Measurements from ENCODE around the gene DYNC2H1. TPM values are rescaled to one million over a fixed set of nuclear protein-coding genes. Genes with fewer than 3 reads are reported as not detected.
"Not testable (repeated sequence)": the region's sequence is repeated elsewhere in the genome, so short reads cannot be mapped to it uniquely, and the experiment has no call there.

The DYNC2H1 gene
- total RNA-seq, 3 donors from 2014 or later, result 36.7 to 46.2 (median 40.3) TPM

GRCh38 chr11:103114836-103115235 is 5.6 kb downstream of the DYNC2H1 start:
- Histone ChIP-seq H3K36me3 (peaks cover 2% of the 10 kb centered on the region), H3K4me1 (peaks cover 0 to 5% of the 10 kb centered on the region in 2 donors), H3K27me3 (no peaks in the 10 kb centered on the region), H3K9me3 (no peaks in the 10 kb centered on the region), H3K4me3 (no peak overlapping the region), H3K27ac (no peak overlapping the region)
- TF ChIP-seq POLR2A (IDR thresholded peaks at IDR 0.05), result no peak
- TF ChIP-seq POLR2AphosphoS5 (IDR thresholded peaks at IDR 0.05), result no peak
- TF ChIP-seq CTCF (IDR thresholded peaks at IDR 0.05), result no peak
- intact Hi-C loops (cut with DNase I; ENCODE audit: low total_unique reads), result no loop called here
- no peak for DNase-seq (ENCODE audit: low spot score in 2 of 2)

GRCh38 chr11:103125462-103125861 is 16.2 kb downstream of the DYNC2H1 start:
- Histone ChIP-seq H3K4me1 (no peaks in the 10 kb centered on the region), H3K4me3 (no peak overlapping the region), H3K36me3 (peaks cover 15% of the 10 kb centered on the region), H3K27ac (no peak overlapping the region), H3K9me3 (no peaks in the 10 kb centered on the region), H3K27me3 (no peaks in the 10 kb centered on the region)
- intact Hi-C loops (cut with DNase I; ENCODE audit: low total_unique reads), result no loop called here
- DNase-seq (ENCODE audit: low spot score in 2 of 2), result no peak
- TF ChIP-seq POLR2AphosphoS5 (IDR thresholded peaks at IDR 0.05), result no peak
- no peak for TF ChIP-seq CTCF (IDR thresholded peaks at IDR 0.05)
- no peak for TF ChIP-seq POLR2A (IDR thresholded peaks at IDR 0.05)

GRCh38 chr11:103141986-103142385 is 32.8 kb downstream of the DYNC2H1 start:
- H3K9me3 ChIP-seq; H3K27ac ChIP-seq; DNase-seq (ENCODE audit: low spot score in 2 of 2); H3K36me3 ChIP-seq; H3K4me1 ChIP-seq; H3K27me3 ChIP-seq; intact Hi-C loops (cut with DNase I; ENCODE audit: low total_unique reads); H3K4me3 ChIP-seq: not testable (repeated sequence)

- Histone ChIP-seq H3K36me3 (peaks cover 5% of the 10 kb centered on the region), H3K9me3 (no peaks in the 10 kb centered on the region), H3K4me3 (no peak overlapping the region), H3K4me1 (no peaks in the 10 kb centered on the region), H3K27me3 (no peaks in the 10 kb centered on the region), H3K27ac (no peak overlapping the region)
- TF ChIP-seq POLR2A (IDR thresholded peaks at IDR 0.05), result no peak
- TF ChIP-seq CTCF (IDR thresholded peaks at IDR 0.05), result no peak
- TF ChIP-seq POLR2AphosphoS5 (IDR thresholded peaks at IDR 0.05), result no peak
- intact Hi-C loops (cut with DNase I; ENCODE audit: low total_unique reads), result no loop called here
- no peak for DNase-seq (ENCODE audit: low spot score in 2 of 2)
Observed at GRCh38 chr11:103147627-103148026, 38.4 kb downstream of the DYNC2H1 start.

GRCh38 chr11:103157542-103157941 is 48.3 kb downstream of the DYNC2H1 start:
- Histone ChIP-seq H3K4me1 (no peaks in the 10 kb centered on the region), H3K27me3 (no peaks in the 10 kb centered on the region), H3K9me3 (no peaks in the 10 kb centered on the region), H3K36me3 (no peaks in the 10 kb centered on the region), H3K4me3 (no peak overlapping the region), H3K27ac (no peak overlapping the region)
- DNase-seq (ENCODE audit: low spot score in 2 of 2), result no peak
- intact Hi-C loops (cut with DNase I; ENCODE audit: low total_unique reads), result no loop called here
- TF ChIP-seq CTCF (IDR thresholded peaks at IDR 0.05) (no peak), POLR2AphosphoS5 (IDR thresholded peaks at IDR 0.05) (no peak), POLR2A (IDR thresholded peaks at IDR 0.05) (no peak)
